Stomach (tissue), 4 donors: ENCODE results near the gene DESI1.

Experiments
- CTCF ChIP-seq, 7 experiments: fragments of 450-650 bp in 4 of 7; fragments of 200-600 bp in 3 of 7; sonication (generic) in 3 of 7; IDR thresholded peaks; one replicate each; pipeline ENCODE4 v1.5.1; 2016 to 2019; ENCODE audit warnings: antibody characterized with exemption in 7 of 7, control low read depth in 2 of 7, mild to moderate bottlenecking in 1 of 7
- EP300 ChIP-seq: sonication (generic); formaldehyde crosslinking; IDR thresholded peaks from one replicate; pipeline ENCODE4 v1.6.1; 2017; ENCODE audit warnings: antibody characterized with exemption
- POLR2A ChIP-seq, 4 donors: fragments of 450-650 bp; IDR thresholded peaks; one replicate each; pipeline ENCODE4 v1.6.1; 2016; ENCODE audit warnings: antibody characterized with exemption in 4 of 4, control low read depth in 2 of 4, mild to moderate bottlenecking in 1 of 4, moderate library complexity in 1 of 4
- POLR2AphosphoS5 ChIP-seq, 3 donors: sonication (generic); formaldehyde crosslinking; IDR thresholded peaks; one replicate each; pipeline ENCODE4 v1.6.1; 2016; ENCODE audit warnings: antibody characterized with exemption in 3 of 3

GRCh38 chr22:41642331-41643110 is 21.7 kb upstream of the DESI1 start:
- TF ChIP-seq CTCF (IDR thresholded peaks at IDR 0.05) (no peak), POLR2AphosphoS5 (IDR thresholded peaks at IDR 0.05) (no peak), POLR2A (IDR thresholded peaks at IDR 0.05) (no peak), EP300 (no peak)
